ENCODE data around the gene HTR6.

GRCh38 chr1:19618428-19618827 lies 46.2 kb upstream of the HTR6 start:
- TF ChIP-seq CTCF (IDR thresholded peaks at IDR 0.05): no peak
- TF ChIP-seq EP300 (IDR thresholded peaks at IDR 0.05): no peak
- no peak for TF ChIP-seq POLR2A (IDR thresholded peaks at IDR 0.05)
- no peak for TF ChIP-seq POLR2AphosphoS5 (IDR thresholded peaks at IDR 0.05)

All from suprapubic skin (tissue), 4 donors.